Stimulated activated CD4-positive, alpha-beta T cell treated with anti-CD3 and anti-CD28 coated beads, Interleukin-1b, Interleukin-23, amount 100 ng/mL, for 24 hours (primary cell): ENCODE data around the gene CGB7.

Experiments
- DNase-seq, 4 experiments: peaks; one replicate each; pipeline ENCODE4 v3.0.0-alpha.2; 2020; ENCODE audit warnings: low read depth in 4 of 4, low spot score in 1 of 4

Gene CGB7

GRCh38 chr19:49017041-49017665 lies 40.4 kb downstream of the CGB7 start, which contains the start of gene LHB:
TSS of gene LHB (minus strand) at chr19:49017091. CDS start at chr19:49017081, 10 bp downstream.
- no peak for DNase-seq

GRCh38 chr19:49016067-49016839 lies 41.3 kb downstream of the CGB7 start:
- DNase-seq: no peak

- DNase-seq: no peak
Measured at GRCh38 chr19:49014870-49015255, 42.7 kb downstream of the CGB7 start.

GRCh38 chr19:49014123-49014869 lies 43.3 kb downstream of the CGB7 start:
- no peak for DNase-seq

- DNase-seq: no peak
Measured at GRCh38 chr19:49011194-49011593, 46.4 kb downstream of the CGB7 start.

GRCh38 chr19:49010453-49010852 lies 47.1 kb downstream of the CGB7 start:
- no peak for DNase-seq

GRCh38 chr19:49009828-49010227 lies 47.7 kb downstream of the CGB7 start:
- DNase-seq: no peak

- DNase-seq: no peak
Measured at GRCh38 chr19:49006905-49007304, 50.6 kb downstream of the CGB7 start.

- DNase-seq: no peak
Measured at GRCh38 chr19:49004964-49005614, 52.5 kb downstream of the CGB7 start.
